Left colon (tissue), 2 donors: ENCODE measurements around the gene BNIP3. TPM values are rescaled to one million over a fixed set of nuclear protein-coding genes. Genes with fewer than 3 reads are reported as not detected.

Experiments
- ATAC-seq: fragments of 200-7000 bp; cut with Tn5 transposase; one replicate; pipeline ENCODE4 v1.9.1; 2020; ENCODE audit warnings: mild to moderate bottlenecking, moderate library complexity
- DNase-seq, 2 donors: peaks; one replicate each; pipeline ENCODE4 v3.0.0-alpha.2; 2020
- intact Hi-C, 2 donors: fragments of 100-400 bp; cut with DNase I in 1 of 2; cut with micrococcal nuclease in 1 of 2; formaldehyde crosslinking; loops; one replicate each; pipeline versions ENCODE4 v1.11.2 to v1.14.0; 2022; cut with DNase I, micrococcal nuclease
- total RNA-seq, 2 donors: library from RNA; stranded (reverse); fragmentation: NEBNext Ultra II Directional; extraction: Animal tissue kit (Norgen Biotek cat#: 25700); gene quantifications; one replicate each; pipeline ENCODE4 v1.2.1, GENCODE V29; 2021
- donor health status: DM: no; HTN: no; CAD: no.
- donor health status: DM: yes; HTN: yes; CAD: no.

BNIP3 gene
- total RNA-seq, 2 donors from 2014 or later: 4.7 to 9.4 TPM

DNA sequence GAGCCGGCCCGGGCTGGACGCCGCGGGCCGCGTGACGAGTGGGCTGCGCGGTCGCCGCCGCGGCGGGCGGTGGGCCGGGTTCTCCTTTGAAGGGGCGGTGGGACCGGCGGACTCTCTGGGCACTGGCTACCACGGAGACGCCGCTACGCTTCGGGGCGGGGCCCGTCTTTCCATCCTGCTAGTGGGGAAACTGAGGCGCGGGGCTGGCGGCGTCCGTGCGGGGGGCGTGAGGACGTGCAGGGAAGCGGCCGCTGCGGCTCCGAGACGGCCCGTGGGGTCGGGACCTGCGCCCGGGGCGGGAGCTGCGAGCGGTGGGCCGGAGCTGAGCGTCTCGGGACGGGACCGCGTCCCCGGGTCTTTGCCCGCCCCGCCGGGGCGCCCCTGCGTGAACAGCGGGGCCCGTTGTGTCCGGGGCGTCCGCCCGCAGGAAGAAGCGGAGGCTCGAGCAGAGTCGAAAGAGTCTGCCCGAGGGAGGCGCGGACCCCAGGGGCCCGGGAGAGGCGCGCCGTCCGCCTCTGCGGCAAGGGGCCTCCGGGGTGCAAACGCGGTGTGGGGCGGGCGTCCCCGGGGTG is 548 bp upstream of the BNIP3 start:
- no peak for DNase-seq
- no peak for ATAC-seq
- intact Hi-C loops: no loop called here

DNA sequence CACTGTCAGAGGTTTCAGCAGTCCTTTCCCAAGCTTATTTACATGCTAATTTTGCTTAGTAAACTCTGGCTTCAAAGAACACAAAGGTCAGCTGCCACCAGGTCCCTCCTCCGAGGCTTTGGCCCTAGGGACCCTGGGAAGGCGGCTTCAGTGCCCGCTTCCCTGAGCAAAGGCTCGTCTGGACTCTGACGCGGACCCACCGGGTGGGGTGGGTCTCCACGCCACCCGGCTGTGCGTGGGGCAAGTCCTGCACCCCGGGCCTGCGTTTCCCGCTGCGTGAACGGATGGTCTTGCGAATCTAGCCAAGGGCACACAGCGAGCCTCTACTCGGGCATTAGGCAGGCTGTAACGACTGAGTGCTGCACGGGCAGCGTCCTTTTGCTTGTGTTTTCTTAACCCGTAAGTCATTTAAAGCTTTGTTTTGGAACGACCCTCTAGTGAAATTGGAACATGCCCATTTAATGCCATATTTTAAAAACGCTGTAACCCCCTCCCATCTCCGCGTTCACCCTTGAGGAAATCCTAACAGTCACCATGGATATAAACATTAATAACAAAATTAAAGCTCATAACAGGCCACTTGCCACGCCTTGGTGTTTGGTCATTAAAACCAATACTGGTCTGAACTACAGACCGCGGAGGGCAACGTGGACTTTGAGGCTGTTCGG is 828 bp downstream of the BNIP3 start:
- DNase-seq (no peak), ATAC-seq (no peak)
- intact Hi-C loops: no loop called here

DNA sequence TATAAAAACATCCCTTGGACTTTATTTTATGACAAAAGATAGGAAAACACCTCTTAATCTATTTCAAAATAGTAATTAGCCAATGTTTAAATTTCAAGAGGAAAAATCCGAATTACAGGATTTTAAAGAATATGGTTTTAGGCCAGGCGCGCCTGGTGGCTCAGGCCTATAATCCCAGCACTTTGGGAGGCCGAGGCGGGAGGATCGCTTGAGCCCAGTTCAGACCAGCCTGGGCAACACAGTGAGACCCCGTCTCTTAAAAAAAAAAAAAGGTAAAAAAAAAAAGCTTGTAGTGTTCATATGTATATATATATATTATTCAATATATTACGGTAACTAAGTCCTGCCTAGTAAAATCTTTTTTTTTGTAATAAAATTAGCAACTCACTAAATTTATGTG is 1.4 kb downstream of the BNIP3 start:
- intact Hi-C loops: no loop called here
- DNase-seq (no peak), ATAC-seq (no peak)

DNA sequence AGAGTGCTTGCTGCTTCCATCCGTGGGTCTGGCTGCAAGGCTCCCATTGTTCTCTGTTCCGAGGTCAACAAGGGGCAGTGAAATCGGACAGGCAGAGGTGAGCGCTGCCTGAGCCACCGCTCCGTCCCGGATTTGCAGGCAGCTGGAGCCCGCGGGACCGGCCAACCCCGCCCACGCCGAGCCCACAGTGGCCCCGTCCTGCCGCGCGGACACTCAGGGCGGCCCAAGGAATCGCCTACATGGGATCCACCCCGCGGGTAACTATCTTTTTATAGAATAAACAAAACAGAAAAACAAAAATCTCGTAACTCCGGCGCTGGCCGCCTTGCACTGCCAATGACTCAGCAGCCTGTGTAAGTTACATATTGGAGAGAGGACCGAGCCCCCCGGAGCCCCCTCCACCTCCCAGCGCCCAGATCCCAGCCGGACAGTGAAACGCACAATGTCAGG is 1.9 kb downstream of the BNIP3 start:
- DNase-seq: peak in 1 of 2 donors; percentile 19
- no peak for ATAC-seq
- intact Hi-C loops: no loop called here

DNA sequence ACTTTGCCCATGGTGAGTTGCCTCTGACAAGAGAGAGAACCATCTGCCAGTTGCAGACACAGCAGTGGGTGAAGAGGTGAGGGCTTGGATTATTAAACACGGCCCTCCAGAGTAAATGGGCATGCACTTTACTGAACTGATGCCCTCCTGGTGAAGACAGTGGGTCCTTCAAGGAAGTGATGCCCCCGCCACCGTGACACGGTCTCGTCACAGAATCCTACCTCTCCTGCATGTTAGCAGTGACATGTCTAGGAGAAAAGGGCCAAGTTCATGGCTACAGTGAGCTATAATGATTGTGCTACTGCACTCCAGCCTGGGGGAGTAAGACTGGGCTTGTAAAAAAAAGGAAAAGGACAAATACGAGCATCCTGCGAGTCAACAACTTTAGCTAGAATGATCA is 2.4 kb downstream of the BNIP3 start:
- DNase-seq (no peak), ATAC-seq (no peak)
- intact Hi-C loops: no loop called here

DNA sequence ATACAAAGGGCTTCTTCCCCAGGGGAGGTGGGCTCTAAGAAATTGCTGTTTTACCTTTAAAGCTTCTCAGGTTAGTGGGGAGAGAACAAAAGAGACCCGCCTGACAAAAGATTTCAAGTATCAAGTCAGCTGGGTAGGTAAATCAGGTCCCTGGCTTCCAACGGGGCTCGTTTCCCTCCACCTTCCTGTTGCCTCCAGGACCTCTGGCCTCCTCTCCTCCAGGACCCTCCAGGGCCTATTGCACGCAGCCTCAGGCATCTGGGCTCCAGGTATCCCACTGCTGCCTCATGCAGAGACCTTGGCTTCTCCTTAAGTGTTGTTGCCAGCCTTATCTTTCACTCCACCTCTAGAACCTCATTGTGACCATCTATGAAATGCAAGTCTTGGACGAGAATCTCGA is 2.9 kb downstream of the BNIP3 start:
- intact Hi-C loops: no loop called here
- no peak for DNase-seq
- ATAC-seq: no peak

DNA sequence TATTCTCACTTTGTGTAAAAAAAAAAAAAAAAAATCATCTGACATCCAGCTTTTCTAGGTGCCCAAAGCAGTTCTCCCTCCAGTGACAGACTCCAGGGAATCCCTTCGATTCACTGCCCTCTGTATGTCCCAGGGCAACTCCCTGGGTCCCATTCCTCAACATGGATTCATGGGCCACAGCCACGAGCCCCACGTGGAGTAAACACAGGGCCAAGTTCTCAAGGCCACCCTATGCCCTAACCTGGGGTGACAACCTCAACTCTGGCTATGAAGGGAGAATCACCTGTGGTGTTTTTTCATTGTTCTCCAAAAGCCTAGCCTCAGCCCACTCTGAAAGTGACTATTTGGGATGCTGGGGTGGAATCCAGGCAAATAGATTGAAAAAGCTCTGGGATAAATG is 3.4 kb downstream of the BNIP3 start:
- ATAC-seq (no peak), DNase-seq (no peak)
- intact Hi-C loops: no loop called here

DNA sequence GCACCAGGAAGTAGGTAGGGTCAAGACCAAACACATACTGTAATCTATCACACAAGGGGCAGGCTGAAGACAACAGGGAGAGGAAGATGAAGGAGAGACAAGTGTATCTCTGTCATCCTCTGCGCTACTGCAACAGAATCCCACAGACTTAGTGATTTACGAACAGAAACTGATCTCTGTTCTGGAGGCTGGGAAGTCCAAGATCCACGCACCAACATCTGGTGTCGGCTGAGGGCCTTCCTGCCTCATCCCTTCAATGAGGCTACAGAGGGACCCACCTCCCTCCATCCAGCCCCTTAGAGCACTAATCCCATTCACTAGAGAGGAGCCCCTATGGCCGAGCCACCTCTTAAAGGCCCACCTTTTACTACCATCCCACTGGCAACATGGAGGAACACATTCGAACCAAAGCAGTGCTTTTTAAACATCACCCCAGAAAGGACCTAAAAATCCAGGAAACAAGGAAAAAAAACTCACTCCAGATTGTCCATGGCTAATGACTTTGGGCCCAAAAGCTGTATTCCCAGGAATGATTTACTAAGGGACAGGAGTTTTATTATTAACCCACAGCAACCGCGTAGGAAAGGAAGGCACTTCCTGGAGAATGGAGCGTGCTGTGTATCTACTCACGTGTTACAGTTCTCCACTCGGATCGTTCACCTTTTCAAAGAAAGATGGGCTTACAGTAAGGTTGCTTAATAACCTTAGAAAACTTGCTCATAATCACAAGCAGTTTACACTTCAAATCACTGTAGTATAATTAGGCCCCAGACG is 4.2 kb downstream of the BNIP3 start:
- intact Hi-C loops: no loop called here
- DNase-seq: no peak
- no peak for ATAC-seq

DNA sequence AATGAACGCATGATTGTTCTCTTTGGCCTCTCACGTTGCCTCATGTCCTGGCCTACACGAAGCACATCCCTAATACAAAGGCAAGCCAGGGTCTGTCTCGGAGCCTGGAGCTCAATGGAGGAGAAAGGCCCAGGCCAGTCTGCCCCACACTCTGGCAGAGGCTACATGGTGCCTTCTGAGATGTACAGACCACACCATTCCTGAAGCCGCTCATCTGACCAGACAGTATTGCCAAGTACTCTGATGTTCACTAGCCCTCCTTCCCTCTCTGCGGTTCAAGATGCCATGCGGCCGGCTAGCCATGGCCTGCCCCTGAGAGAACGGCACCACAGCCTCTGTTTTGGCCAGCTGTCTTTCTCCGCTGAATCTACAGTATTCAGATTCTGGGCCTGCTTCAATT is 5.9 kb downstream of the BNIP3 start:
- intact Hi-C loops: no loop called here
- DNase-seq (no peak), ATAC-seq (no peak)

DNA sequence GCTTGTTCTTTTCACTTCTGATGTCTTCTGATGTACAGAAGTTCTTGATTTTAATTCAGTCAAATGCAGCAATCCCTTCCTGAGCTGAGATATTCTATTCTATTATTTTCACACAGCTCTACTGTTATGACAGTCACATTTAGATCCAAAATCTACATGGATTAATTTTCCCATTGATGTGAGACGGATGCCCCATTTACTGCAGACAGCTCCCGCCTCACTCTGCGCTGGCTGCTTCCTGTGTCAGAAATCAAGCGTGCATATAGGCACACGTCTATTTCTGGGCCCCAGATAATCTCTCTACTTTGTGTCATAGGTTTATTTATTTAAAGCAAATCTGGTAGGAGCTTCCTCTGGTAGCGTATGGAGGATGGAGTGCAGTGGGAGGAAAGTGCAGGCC is 6.7 kb downstream of the BNIP3 start:
- intact Hi-C loops: no loop called here
- ATAC-seq (no peak), DNase-seq (no peak)

DNA sequence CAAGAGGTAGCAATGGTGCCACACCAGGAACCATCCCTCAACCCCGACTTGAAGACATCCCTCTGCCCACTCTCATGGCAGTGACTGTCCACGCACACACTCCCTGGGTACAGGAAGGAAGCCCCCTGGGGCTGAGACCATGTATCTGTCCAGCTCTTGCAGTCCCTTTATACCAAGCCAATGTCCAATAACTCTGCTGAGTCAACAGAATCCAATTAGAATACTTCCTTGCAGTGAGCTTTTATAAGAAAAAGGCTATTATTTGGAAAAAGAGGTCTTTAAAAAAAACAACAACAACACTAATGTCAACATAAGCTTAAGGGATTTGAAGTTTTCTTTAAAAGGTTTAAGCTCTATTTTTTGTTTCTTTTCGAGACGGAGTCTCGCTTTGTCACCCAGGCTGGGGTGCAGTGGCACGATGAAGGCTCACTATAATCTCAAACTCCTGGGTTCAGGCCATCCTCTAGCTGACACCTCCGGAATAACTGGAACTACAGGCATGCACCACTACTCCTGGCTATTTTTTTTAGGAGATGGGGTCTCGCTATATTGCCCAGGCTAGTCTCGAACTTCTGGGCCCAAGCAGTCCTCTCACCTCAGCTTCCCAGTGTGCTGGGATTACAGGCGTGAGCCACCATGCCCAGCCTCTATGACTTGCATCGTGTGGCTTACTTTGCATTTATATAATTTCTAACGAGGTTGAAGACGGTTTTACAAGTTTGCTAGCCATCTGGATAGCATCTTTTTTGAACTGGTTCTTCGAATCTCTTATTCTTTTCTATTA is 7.5 kb downstream of the BNIP3 start:
- ATAC-seq: no peak
- intact Hi-C loops: no loop called here

DNA sequence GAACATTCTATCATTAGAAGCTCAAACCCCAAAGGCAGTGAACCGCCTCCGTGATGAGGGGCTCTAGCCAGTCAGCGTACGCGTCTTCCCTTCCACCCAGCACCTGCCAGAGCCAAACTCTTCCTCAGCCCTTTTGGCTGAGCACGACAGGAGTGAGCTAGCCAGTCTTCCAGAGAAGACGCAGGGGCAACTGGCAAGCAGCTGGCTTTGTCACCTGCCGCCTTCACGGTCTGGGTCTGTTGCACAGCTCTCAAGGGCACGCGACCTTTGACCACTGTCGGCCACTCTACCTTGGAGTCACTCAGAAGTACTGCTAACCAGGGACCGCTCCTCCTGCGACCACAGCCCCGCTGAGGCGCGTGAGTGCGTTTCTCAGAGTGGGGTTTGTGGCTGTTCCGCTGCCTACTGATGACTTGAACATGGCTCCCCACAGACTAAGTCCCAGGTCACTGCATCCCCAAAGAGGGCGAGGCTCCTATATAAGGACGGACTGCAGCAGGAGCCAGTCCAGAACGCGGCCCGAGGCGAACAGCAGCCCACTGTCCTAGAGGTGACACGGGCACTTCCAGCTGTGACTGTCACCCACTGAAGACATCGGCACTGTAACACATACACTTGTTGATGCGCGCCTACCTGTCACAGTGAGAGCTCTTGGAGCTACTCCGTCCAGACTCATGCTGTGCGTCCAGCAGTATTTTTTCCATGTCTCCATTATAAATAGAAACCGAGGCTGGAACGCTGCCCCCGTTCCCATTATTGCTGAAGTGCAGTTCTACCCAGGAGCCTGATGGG is 8.4 kb downstream of the BNIP3 start:
- no peak for DNase-seq
- ATAC-seq: no peak
- intact Hi-C loops: no loop called here

More for the DNA sequence above, 7.5 kb downstream of the BNIP3 start:
- DNase-seq: no peak

DNA sequence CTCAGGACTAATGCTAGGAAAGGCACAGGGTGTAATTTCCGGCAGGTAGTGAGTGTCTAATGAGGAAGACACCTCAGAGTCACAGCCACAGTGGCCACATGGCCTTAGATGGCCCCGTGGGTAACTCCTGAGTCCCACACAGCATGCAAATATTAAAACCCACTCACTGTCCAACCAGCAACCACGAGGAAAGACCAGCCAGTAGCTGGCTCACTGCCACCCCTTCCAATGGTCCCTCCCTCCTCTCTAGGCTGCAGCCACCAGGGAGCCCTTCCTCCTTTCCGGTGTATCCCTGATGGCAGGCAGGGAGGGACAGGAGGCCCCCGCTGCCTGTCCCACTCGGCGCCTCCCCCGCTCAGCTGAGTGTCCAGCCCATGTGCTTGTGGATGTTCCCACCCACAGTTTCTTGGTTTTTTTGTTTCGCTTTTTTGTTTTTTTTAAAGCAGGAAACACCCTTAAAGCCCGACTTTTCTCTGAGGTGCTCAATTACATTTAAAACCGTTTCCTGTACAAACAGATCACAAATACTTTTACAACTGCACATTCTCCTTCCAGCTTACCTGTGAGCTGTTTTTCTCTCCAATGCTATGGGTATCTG is 9.2 kb downstream of the BNIP3 start:
- intact Hi-C loops: no loop called here
- peak; percentile 79 for ATAC-seq
- peak; percentile 43 to 55 for DNase-seq

DNA sequence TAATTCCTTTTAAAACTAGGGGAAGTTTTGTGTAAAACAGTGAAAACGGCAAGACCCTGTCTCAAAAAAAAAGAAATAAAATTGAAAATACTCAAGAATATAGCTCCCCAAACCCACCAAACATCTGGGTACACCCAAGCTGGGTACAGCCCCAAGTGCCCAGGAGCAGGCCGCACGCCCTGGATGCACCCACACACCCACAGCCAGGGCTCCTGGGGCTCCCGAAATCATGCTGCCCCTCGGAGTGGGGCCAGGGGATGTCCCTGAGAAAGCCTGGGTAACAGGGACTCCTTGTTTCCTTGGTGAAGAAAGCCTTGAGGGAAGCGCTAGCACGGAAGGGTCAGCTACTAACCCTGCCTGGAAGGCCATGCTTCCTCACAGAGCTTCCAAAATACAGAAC is 10.1 kb downstream of the BNIP3 start:
- DNase-seq (no peak), ATAC-seq (no peak)
- intact Hi-C loops: no loop called here

DNA sequence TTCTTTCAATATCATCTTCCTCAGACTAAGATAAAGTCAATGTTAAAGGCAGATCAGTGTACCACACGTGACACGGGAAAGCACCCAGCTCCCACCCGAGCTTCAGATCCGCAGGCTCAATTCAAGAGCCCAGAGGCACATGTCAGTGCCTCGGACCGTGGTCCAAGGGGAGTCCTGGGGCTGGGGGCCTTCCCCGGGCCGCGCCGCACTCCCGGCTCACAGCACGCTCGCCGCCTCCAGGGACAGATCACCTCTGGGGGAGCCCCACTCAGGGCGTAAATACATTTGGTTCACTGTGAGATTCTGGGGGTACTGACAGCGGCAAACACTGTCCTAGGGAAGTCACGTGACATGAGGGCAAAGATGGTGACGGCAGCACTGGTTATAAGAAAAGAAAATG is 10.8 kb downstream of the BNIP3 start:
- intact Hi-C loops: no loop called here
- DNase-seq (no peak), ATAC-seq (no peak)

DNA sequence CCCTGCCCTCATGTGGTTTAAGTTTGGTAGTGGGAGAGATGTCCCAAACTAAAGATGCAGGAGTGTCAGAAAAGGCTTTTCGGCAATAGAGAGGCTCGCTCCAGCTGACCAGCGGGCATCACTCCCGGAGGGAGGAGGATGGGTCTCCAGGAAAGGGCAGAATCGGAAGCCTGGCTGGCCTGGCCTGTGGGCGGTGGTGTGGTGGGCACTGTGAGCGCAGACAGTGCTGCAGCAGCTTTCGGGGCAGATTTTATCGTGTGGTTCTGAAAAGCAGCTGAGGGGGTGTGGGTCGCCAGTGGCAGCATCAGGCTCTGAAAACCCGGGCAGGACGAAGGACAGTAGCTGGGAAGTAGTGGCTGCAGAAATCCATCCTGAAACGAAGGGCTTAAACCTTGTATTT is 12.8 kb downstream of the BNIP3 start:
- no peak for DNase-seq
- ATAC-seq: no peak

DNA sequence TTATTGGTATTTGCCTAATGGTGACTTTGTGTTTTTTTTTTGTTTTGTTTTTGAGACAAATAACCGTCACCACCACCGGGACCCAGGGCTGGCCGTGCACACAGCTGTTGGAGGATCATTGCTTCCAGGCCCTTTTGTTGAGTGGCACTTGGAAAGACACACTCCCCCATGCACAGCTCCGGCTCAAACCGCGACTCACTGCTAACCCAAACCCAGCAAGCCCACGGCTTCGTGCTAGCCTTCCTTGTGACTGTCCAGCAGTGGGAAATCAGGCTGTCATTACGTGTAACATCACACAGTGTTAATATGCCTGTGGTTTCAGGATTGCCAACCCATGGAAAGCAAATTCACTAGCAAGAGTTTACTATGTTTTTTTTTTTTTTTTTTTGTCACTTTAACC is 17.4 kb downstream of the BNIP3 start:
- intact Hi-C loops: no loop called here
- ATAC-seq: no peak
- no peak for DNase-seq

More for the DNA sequence above, 12.8 kb downstream of the BNIP3 start:
- intact Hi-C loops: no loop called here

DNA sequence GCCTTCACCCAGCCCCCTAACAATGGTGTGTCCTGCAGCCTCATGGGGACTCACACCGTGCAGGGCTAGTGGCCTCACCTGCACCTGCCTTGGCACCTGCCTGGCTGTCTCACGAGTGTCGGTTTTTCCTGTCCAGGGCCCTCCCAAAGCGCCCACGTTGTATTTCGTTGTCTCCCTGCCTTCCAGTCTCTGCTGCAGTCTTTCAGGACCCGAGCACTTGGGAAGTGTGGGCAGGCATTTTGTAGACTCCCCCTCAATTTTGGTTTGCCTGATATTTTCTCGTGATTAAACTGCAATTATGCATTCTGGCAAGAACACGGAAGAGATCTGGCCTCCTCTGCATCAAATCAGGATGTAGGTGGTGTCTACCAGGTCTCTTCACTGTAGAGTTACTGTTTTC is 17.9 kb downstream of the BNIP3 start:
- no peak for ATAC-seq
- DNase-seq: no peak
- intact Hi-C loops: no loop called here
